WTC11 (cell line): Measurements from ENCODE around the gene LYRM4. TPM values are rescaled to one million over a fixed set of nuclear protein-coding genes. Genes with fewer than 3 reads are reported as not detected.

Experiments used
- ATAC-seq: fragments of 200-7000 bp; cut with Tn5 transposase; 2 replicates; pipeline ENCODE4 v1.10.0; 2021; ENCODE audit warnings: mild to moderate bottlenecking, moderate library complexity
- CTCF ChIA-PET: fragments of 300-600 bp; sonication (Branson Sonifier 250); formaldehyde crosslinking; loops from one replicate; lab custom pipeline; 2021; ENCODE audit warnings: antibody characterized with exemption; lab: Charles Lee
- POLR2A ChIA-PET: fragments of 350-600 bp; sonication (Branson Sonifier 250); formaldehyde crosslinking; loops from one replicate; lab custom pipeline; 2021; ENCODE audit warnings: antibody characterized with exemption; lab: Charles Lee
- DNase-seq: peaks from one replicate; pipeline ENCODE4 v3.0.0; 2021; ENCODE audit warnings: low spot score
- H3K27ac Mint-ChIP-seq: 2 replicates; pipeline ENCODE4 v1.8.0; 2021; ENCODE audit warnings: mixed read lengths
- H3K27me3 Mint-ChIP-seq: 2 replicates; pipeline ENCODE4 v1.8.0; 2021; ENCODE audit warnings: low read depth, mild to moderate bottlenecking, moderate library complexity, mixed read lengths
- H3K36me3 Mint-ChIP-seq: 2 replicates; pipeline ENCODE4 v1.8.0; 2021; ENCODE audit warnings: mixed read lengths
- H3K4me1 Mint-ChIP-seq: 2 replicates; pipeline ENCODE4 v1.8.0; 2022; ENCODE audit warnings: mixed read lengths
- H3K4me3 Mint-ChIP-seq: 2 replicates; pipeline ENCODE4 v1.8.0; 2021; ENCODE audit warnings: mild to moderate bottlenecking, moderate library complexity, mixed read lengths
- H3K9me3 Mint-ChIP-seq: 2 replicates; pipeline ENCODE4 v1.8.0; 2021; ENCODE audit warnings: mixed read lengths
- AR ChIP-seq: fragments of 250-450 bp; sonication (Bioruptor Pico); IDR thresholded peaks from 2 replicates; pipeline ENCODE4 v1.9.0; 2021; ENCODE audit warnings: mild to moderate bottlenecking
- ATF1 ChIP-seq: sonication (generic); formaldehyde crosslinking; IDR thresholded peaks from 2 replicates; pipeline ENCODE4 v1.8.1; 2023; ENCODE audit warnings: mild to moderate bottlenecking, moderate library complexity, missing genetic modification reagents
- ESRRA ChIP-seq: sonication (generic); formaldehyde crosslinking; IDR thresholded peaks from 2 replicates; pipeline ENCODE4 v1.8.1; 2022; ENCODE audit warnings: mild to moderate bottlenecking, missing genetic modification reagents, borderline replicate concordance
- FOXP1 ChIP-seq: sonication (generic); formaldehyde crosslinking; IDR thresholded peaks from 2 replicates; pipeline ENCODE4 v1.8.0; 2022; ENCODE audit warnings: missing genetic modification reagents, mild to moderate bottlenecking, moderate library complexity, borderline replicate concordance
- GABPB1 ChIP-seq: sonication (generic); formaldehyde crosslinking; IDR thresholded peaks from 2 replicates; pipeline ENCODE4 v1.8.1; 2023; ENCODE audit warnings: mild to moderate bottlenecking, missing genetic modification reagents
- GTF2I ChIP-seq: fragments of 250-450 bp; sonication (Bioruptor Pico); conservative IDR thresholded peaks from 2 replicates; pipeline ENCODE4 v1.4.0; 2021; ENCODE audit warnings: mild to moderate bottlenecking
- HMGXB4 ChIP-seq: sonication (generic); formaldehyde crosslinking; IDR thresholded peaks from 2 replicates; pipeline ENCODE4 v1.8.1; 2023; ENCODE audit warnings: mild to moderate bottlenecking, moderate library complexity, missing genetic modification reagents
- MAX ChIP-seq: sonication (generic); formaldehyde crosslinking; IDR thresholded peaks from 2 replicates; pipeline ENCODE4 v1.8.0; 2022; ENCODE audit warnings: mild to moderate bottlenecking, missing genetic modification reagents
- MYBL2 ChIP-seq: sonication (generic); formaldehyde crosslinking; IDR thresholded peaks from 2 replicates; pipeline ENCODE4 v1.8.1; 2023; ENCODE audit warnings: mild to moderate bottlenecking, moderate library complexity, missing genetic modification reagents
- NFYB ChIP-seq: sonication (generic); formaldehyde crosslinking; conservative IDR thresholded peaks from 2 replicates; pipeline ENCODE4 v1.8.0; 2022; ENCODE audit warnings: low read depth, missing genetic modification reagents
- NR3C1 ChIP-seq: sonication (generic); formaldehyde crosslinking; conservative IDR thresholded peaks from 2 replicates; pipeline ENCODE4 v1.8.1; 2023; ENCODE audit warnings: low read depth, mild to moderate bottlenecking, missing genetic modification reagents
- SP1 ChIP-seq: sonication (generic); formaldehyde crosslinking; conservative IDR thresholded peaks from 2 replicates; pipeline ENCODE4 v1.8.1; 2022; ENCODE audit warnings: missing genetic modification reagents
- TCF7 ChIP-seq: sonication (generic); formaldehyde crosslinking; IDR thresholded peaks from 2 replicates; pipeline ENCODE4 v1.8.0; 2022; ENCODE audit warnings: mild to moderate bottlenecking, low read depth, missing genetic modification reagents, moderate library complexity
- ZNF396 ChIP-seq: fragments of 250-450 bp; sonication (Bioruptor Pico); IDR thresholded peaks from 2 replicates; pipeline ENCODE4 v1.8.0; 2021; ENCODE audit warnings: mild to moderate bottlenecking, moderate library complexity, borderline replicate concordance
- ZNF425 ChIP-seq: fragments of 250-450 bp; sonication (Bioruptor Pico); conservative IDR thresholded peaks from 2 replicates; pipeline ENCODE4 v1.9.0; 2021; ENCODE audit warnings: mild to moderate bottlenecking
- ZNF671 ChIP-seq: fragments of 250-450 bp; sonication (Bioruptor Pico); IDR thresholded peaks from 2 replicates; pipeline ENCODE4 v1.8.0; 2021; ENCODE audit warnings: mild to moderate bottlenecking
- total RNA-seq: library from RNA; stranded (reverse); gene quantifications from 3 replicates; pipeline ENCODE4 v1.2.3, GENCODE V29; 2021

Gene LYRM4
- total RNA-seq, 1 experiment from 2014 or later, result 49.7 TPM

DNA sequence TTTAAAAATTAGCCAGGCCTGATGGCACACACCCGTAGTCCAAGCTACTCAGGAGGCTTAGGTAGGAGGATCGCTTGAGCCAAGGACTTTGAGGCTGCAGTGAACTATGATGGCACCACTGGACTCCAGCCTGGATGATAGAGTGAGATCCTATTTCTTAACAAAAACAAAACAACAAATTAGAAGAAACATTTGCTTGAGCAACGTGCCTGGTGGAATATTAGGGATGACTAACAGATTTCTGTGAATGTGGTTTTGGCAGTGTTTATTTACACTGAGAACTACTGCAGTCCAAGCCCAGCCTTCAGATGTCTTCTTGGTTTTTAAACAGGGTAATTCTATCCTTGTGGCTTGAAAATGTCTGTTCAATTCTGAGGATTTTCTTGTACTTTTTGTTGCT is 166.4 kb downstream of the LYRM4 start (continued):
- TF ChIP-seq AR (no peak), NFYB (CRISPR knock-in tag) (no peak), GTF2I (no peak), HMGXB4 (CRISPR knock-in tag) (no peak), NR3C1 (no peak), FOXP1 (CRISPR knock-in tag) (no peak)

DNA sequence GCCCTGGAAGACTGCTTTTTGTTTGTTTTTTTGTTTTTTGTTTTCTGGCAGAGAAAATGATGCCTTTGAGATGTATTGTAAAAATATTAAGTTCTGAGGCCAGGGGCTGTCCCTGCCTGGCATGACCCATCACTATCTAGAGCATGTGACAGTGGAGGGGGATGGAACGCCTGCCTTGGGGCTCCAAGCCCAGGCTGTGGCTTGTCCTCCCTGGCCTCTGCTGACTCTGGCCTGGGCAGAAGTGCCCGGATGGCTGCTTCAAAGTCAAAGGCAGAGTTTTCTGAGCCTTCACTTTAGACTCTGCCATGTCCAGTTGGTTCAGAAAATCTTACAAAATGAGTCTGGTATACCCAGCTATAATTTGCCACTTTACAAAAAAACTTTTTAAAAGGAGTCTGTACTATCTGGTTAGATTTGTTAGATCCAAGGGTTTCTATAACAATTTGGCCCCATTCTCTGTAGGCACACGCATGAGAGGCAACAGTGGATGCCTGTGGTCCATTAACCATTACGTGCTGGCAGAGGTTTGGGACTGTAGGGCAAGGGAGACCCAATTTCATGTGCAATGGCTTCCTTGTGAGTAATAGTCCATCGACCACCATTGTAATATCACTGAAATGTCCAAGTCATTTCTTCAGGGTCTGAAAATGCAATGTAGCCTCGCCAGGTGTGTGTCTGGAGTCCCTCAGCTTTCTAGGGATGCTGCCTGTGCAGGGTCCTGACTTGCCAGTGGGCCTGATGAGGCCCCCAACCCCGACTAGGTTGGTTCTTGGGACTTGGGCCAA is 167.3 kb downstream of the LYRM4 start:
- Mint-ChIP-seq H3K27me3 (peaks cover 12% of the 10 kb centered on the region; the same call in 1 of the 2 replicates), H3K27ac (no peak overlapping the region), H3K4me1 (peaks cover 6% of the 10 kb centered on the region; the same call in 1 of the 2 replicates), H3K4me3 (no peak overlapping the region), H3K36me3 (no peaks in the 10 kb centered on the region), H3K9me3 (no peaks in the 10 kb centered on the region)
- ATAC-seq (no peak), DNase-seq (no peak)
- ChIA-PET CTCF (no interaction called here), POLR2A (no interaction called here)
- TF ChIP-seq MAX, result no peak
- no peak for TF ChIP-seq TCF7
- TF ChIP-seq SP1, result no peak
- TF ChIP-seq ZNF671 (CRISPR knock-in tag), result no peak
- TF ChIP-seq GABPB1 (CRISPR knock-in tag), result no peak
- TF ChIP-seq ATF1, result no peak
- no peak for TF ChIP-seq ESRRA (CRISPR knock-in tag)
- TF ChIP-seq MYBL2, result no peak
- no peak for TF ChIP-seq ZNF425 (CRISPR knock-in tag)

GRCh38 chr6:5091210-5092069 is 169.3 kb downstream of the LYRM4 start:
- CTCF ChIA-PET, result no interaction called here
- POLR2A ChIA-PET, result no interaction called here
- TF ChIP-seq ZNF396 (CRISPR knock-in tag) (no peak), HMGXB4 (CRISPR knock-in tag) (no peak)

More at GRCh38 chr6:5091210-5092069, 169.3 kb downstream of the LYRM4 start:
- Mint-ChIP-seq H3K9me3 (no peaks in the 10 kb centered on the region), H3K4me1 (peaks cover 14% of the 10 kb centered on the region), H3K36me3 (no peaks in the 10 kb centered on the region), H3K27ac (no peak overlapping the region), H3K4me3 (no peak overlapping the region), H3K27me3 (peaks cover 30% of the 10 kb centered on the region)
- no peak for DNase-seq
- no peak for ATAC-seq
